HG02852 (cell line): ENCODE data around the gene ST6GALNAC2.
"Not testable (repeated sequence)": the region's sequence is repeated elsewhere in the genome, so short reads cannot be mapped to it uniquely, and the experiment has no call there.

ENCODE experiments used
- ATAC-seq: cut with Tn5 transposase; IDR thresholded peaks from one replicate; pipeline ENCODE4 v1.9.1; 2021; ENCODE audit warnings: mild to moderate bottlenecking, moderate library complexity; ENCODE audit not compliant: unreplicated experiment

The ST6GALNAC2 gene

GRCh38 chr17:76530095-76530723 lies 55.5 kb downstream of the ST6GALNAC2 start:
- no peak for ATAC-seq

- ATAC-seq: no peak
These were observed 56.2 kb downstream of the ST6GALNAC2 start for GRCh38 chr17:76529224-76530094.

- ATAC-seq: no peak
These were observed 57.0 kb downstream of the ST6GALNAC2 start for GRCh38 chr17:76528528-76529223.

GRCh38 chr17:76528156-76528527 lies 57.5 kb downstream of the ST6GALNAC2 start:
- no peak for ATAC-seq

- ATAC-seq: no peak
These were observed 58.1 kb downstream of the ST6GALNAC2 start for GRCh38 chr17:76527430-76528111.

- ATAC-seq: not testable (repeated sequence)
These were observed 58.6 kb downstream of the ST6GALNAC2 start for GRCh38 chr17:76527016-76527415.

GRCh38 chr17:76525513-76525833 lies 60.2 kb downstream of the ST6GALNAC2 start:
- not testable (repeated sequence) for ATAC-seq

GRCh38 chr17:76524598-76525512 lies 60.8 kb downstream of the ST6GALNAC2 start:
- ATAC-seq: no peak

- ATAC-seq: no peak
These were observed 62.3 kb downstream of the ST6GALNAC2 start for GRCh38 chr17:76523084-76524037.

GRCh38 chr17:76521683-76522082 lies 64.0 kb downstream of the ST6GALNAC2 start:
- ATAC-seq: not testable (repeated sequence)

GRCh38 chr17:76521262-76521661 lies 64.4 kb downstream of the ST6GALNAC2 start:
- no peak for ATAC-seq

- ATAC-seq: no peak
These were observed 66.4 kb downstream of the ST6GALNAC2 start for GRCh38 chr17:76519048-76519966.

- ATAC-seq: no peak
These were observed 68.0 kb downstream of the ST6GALNAC2 start for GRCh38 chr17:76517638-76518038.
